Sigmoid colon (tissue), 7 donors: Measurements from ENCODE around the gene KRT16. TPM values are rescaled to one million over a fixed set of nuclear protein-coding genes. Genes with fewer than 3 reads are reported as not detected.

Source experiments
- DNase-seq: peaks from one replicate; pipeline ENCODE4 v3.0.0-alpha.2; 2019
- H3K27ac ChIP-seq, 4 donors: fragments of 200-600 bp; sonication (generic); one replicate each; pipeline ENCODE4 v1.5.1; 2016 to 2019; ENCODE audit warnings: mild to moderate bottlenecking in 1 of 4
- H3K27me3 ChIP-seq, 3 donors: fragments of 200-600 bp; sonication (generic); one replicate each; pipeline ENCODE4 v1.5.1; 2019; ENCODE audit warnings: mild to moderate bottlenecking in 1 of 3
- H3K36me3 ChIP-seq, 4 donors: fragments of 200-600 bp; sonication (generic); one replicate each; pipeline ENCODE4 v1.5.1; 2016 to 2019
- H3K4me1 ChIP-seq, 4 donors: fragments of 200-600 bp; sonication (generic); one replicate each; pipeline ENCODE4 v1.5.1; 2017 to 2019
- H3K4me3 ChIP-seq, 4 donors: fragments of 200-600 bp; sonication (generic); one replicate each; pipeline ENCODE4 v1.5.1; 2017 to 2019; ENCODE audit warnings: mild to moderate bottlenecking in 2 of 4, moderate library complexity in 1 of 4
- H3K9me3 ChIP-seq, 4 donors: fragments of 200-600 bp in 3 of 4; sonication (generic) in 3 of 4; one replicate each; pipeline versions ENCODE4 v1.5.1 to v1.6.1; 2013 to 2019
- EP300 ChIP-seq, 4 donors: sonication (generic); formaldehyde crosslinking; IDR thresholded peaks; one replicate each; pipeline ENCODE4 v1.6.1; 2017; ENCODE audit warnings: antibody characterized with exemption in 4 of 4
- POLR2A ChIP-seq, 2 donors: fragments of 450-650 bp; IDR thresholded peaks; one replicate each; pipeline ENCODE4 v1.6.1; 2016; ENCODE audit warnings: antibody characterized with exemption in 2 of 2, mild to moderate bottlenecking in 2 of 2, moderate library complexity in 2 of 2
- POLR2AphosphoS5 ChIP-seq, 4 donors: sonication (generic); formaldehyde crosslinking; IDR thresholded peaks; one replicate each; pipeline ENCODE4 v1.6.1; 2017; ENCODE audit warnings: antibody characterized with exemption in 4 of 4
- WGBS, 2 donors: extraction: QIAGEN DNeasy Blood & Tissue Kit; methylation state at CpG; one replicate each; pipeline ENCODE4 v1.1.7; 2013; 5-methylcytosine and 5-hydroxymethylcytosine counted together
- intact Hi-C: fragments of 100-400 bp; cut with DNase I; formaldehyde crosslinking; loops from one replicate; pipeline ENCODE4 v1.15.1; 2023
- polyA plus RNA-seq, 3 donors: library from polyadenylated mRNA; stranded (reverse); fragments of 200-250 nt; gene quantifications; one replicate each; pipeline ENCODE4 v1.2.3, GENCODE V29; 2013
- total RNA-seq, 4 donors: library from RNA; depleted of rRNA; stranded (reverse); fragments of >200 nt; gene quantifications; one replicate each; pipeline ENCODE4 v1.1.0, GENCODE V29; 2016
- TF ChIP-seq, protein P1 (sequence below), 4 experiments: fragments of 450-650 bp in 3 of 4; fragments of 200-600 bp in 1 of 4; IDR thresholded peaks; one replicate each; pipeline ENCODE4 v1.5.1; 2016 to 2019; ENCODE audit warnings: antibody characterized with exemption in 4 of 4, mild to moderate bottlenecking in 3 of 4, moderate library complexity in 2 of 4
- donor health status: healthy with polysubstance abuse.
- donor health status: Bipolar disorder and iron deficiency.
- donor health status: healthy.

The KRT16 gene
- total and polyA plus RNA-seq, 7 donors = 0.09 to 0.83 (median 0.60) TPM; not detected in 4

DNA sequence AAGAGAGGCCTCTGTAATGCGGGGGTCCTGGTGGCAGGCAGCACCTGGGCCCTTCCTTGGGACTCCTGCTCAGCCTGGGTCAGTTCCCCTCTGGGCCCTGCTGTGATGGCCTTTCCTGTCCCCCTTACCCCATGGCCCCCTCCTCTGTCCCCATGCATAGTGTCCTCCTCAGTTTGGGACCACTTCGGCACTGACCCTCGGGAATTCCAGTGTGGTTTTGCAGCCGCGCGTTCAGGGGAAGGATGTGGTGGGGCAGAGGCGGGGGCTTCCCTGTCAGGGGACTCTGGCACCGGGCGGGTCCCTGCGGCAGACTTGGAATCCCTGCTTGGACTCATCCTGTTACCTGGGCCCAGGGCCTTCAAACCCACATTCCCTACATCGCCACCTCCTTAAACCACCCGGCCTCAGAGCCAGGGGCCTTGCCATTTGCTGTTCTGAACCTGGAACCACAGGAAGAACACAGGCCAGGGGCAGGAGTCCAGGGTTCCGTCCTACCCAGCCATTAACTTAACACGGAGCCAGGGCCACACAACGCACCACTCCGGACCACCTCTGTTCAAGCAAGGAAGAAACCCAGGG lies 44.7 kb upstream of the KRT16 start:
- TF ChIP-seq POLR2AphosphoS5 (IDR thresholded peaks at IDR 0.05) (no peak), POLR2A (IDR thresholded peaks at IDR 0.05) (no peak), EP300 (IDR thresholded peaks at IDR 0.05) (no peak)
- TF ChIP-seq, protein P1, sequence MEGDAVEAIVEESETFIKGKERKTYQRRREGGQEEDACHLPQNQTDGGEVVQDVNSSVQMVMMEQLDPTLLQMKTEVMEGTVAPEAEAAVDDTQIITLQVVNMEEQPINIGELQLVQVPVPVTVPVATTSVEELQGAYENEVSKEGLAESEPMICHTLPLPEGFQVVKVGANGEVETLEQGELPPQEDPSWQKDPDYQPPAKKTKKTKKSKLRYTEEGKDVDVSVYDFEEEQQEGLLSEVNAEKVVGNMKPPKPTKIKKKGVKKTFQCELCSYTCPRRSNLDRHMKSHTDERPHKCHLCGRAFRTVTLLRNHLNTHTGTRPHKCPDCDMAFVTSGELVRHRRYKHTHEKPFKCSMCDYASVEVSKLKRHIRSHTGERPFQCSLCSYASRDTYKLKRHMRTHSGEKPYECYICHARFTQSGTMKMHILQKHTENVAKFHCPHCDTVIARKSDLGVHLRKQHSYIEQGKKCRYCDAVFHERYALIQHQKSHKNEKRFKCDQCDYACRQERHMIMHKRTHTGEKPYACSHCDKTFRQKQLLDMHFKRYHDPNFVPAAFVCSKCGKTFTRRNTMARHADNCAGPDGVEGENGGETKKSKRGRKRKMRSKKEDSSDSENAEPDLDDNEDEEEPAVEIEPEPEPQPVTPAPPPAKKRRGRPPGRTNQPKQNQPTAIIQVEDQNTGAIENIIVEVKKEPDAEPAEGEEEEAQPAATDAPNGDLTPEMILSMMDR (IDR thresholded peaks at IDR 0.05) = no peak
- 72 to 82% methylated on average over 16 of the region's 16 CpGs for WGBS, 2 donors
- Histone ChIP-seq H3K36me3 (no peaks in the 10 kb centered on the region), H3K4me1 (no peaks in the 10 kb centered on the region), H3K9me3 (no peaks in the 10 kb centered on the region), H3K4me3 (no peak overlapping the region), H3K27me3 (no peaks in the 10 kb centered on the region), H3K27ac (no peak overlapping the region)
- DNase-seq = no peak
- intact Hi-C loops = no loop called here

DNA sequence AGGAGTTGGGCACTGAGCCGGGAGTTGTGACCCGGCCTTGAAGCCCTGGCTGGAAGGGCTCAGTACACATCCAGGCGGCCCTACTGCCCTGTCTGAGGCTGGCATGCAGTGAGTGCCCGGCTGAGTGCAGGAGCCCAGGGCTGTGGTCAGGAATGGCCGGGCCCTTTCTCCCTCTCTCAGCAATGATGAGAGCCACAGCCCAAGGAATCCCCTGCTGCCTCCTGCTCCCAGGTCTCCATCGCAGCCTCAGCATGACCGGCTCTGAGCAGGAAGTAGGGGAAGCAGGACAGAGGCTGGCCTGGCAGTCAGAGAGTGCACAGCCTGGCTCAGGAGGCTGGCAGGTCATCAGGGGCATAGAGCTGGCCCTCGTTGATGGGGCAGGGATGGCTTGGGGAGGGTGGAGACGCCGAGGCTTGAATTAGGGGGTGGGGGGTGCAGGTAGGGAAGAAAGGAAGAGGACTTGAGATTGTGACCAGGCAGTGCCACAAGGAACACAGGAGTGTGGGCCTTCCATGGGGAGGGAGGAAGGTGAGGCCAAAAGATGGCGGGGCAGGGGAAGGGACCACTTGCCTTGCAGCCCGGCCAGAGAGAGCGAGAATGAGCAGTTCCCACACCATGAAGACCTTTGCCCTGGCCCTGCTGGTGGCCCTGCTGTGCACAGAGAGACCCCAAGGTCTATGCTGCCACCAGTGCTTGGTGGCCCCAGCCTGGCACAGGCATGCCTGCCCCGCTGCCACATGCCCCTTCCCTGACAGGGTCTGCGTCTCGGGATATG lies 43.9 kb upstream of the KRT16 start:
- Histone ChIP-seq H3K27ac (peak overlapping the region in 2 of 4 donors; percentile 12 to 69), H3K9me3 (no peaks in the 10 kb centered on the region), H3K36me3 (no peaks in the 10 kb centered on the region), H3K4me1 (peaks cover 0 to 5% (median 0%) of the 10 kb centered on the region in 4 donors), H3K4me3 (no peak overlapping the region), H3K27me3 (no peaks in the 10 kb centered on the region)
- WGBS, 2 donors = 50 to 79% methylated on average over 16 of the region's 16 CpGs
- TF ChIP-seq POLR2A (IDR thresholded peaks at IDR 0.05) (no peak), EP300 (IDR thresholded peaks at IDR 0.05) (no peak), POLR2AphosphoS5 (IDR thresholded peaks at IDR 0.05) (no peak)
- TF ChIP-seq, protein P1 (IDR thresholded peaks at IDR 0.05) = no peak
- intact Hi-C loops = no loop called here
- DNase-seq = no peak

DNA sequence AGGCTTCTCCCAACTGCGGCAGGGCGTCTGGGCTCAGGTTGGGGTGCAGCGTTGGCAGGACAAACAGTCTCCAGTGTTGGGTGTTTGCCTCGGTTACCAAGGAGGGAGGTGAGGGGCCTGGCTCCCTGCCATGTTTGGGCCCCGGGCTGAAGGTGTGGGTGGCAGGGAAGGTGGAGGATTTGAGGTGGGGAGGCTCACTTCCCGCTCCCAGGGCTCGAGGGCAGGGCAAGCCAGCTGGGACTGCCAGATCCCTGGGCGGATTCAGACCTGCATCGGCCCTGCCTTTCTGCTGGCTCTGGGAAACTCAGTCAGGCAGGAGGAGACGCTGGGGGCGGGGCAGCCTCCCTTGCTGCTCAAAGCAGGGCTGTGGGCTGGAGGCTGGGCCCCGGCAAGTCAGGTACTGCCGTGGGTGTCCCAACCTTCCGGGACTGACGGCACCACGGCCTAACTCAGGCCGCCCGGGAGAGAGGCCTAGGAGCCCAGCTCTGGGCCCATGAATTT lies 43.1 kb upstream of the KRT16 start:
- H3K9me3 ChIP-seq = no peaks in the 10 kb centered on the region
- no peak overlapping the region for H3K4me3 ChIP-seq
- no peak for DNase-seq
- intact Hi-C loops = no loop called here
- TF ChIP-seq, protein P1 (IDR thresholded peaks at IDR 0.05) = no peak
- TF ChIP-seq POLR2AphosphoS5 (IDR thresholded peaks at IDR 0.05) = no peak
- no peak for TF ChIP-seq POLR2A (IDR thresholded peaks at IDR 0.05)
- no peak for TF ChIP-seq EP300 (IDR thresholded peaks at IDR 0.05)
- H3K27me3 ChIP-seq = no peaks in the 10 kb centered on the region
- no peaks in the 10 kb centered on the region for H3K36me3 ChIP-seq
- WGBS, 2 donors = 14 to 66% methylated on average over 18 of the region's 18 CpGs
- peak overlapping the region in 2 of 4 donors; percentile 47 to 69 for H3K27ac ChIP-seq
- H3K4me1 ChIP-seq = peaks cover 0 to 9% (median 2%) of the 10 kb centered on the region in 4 donors

DNA sequence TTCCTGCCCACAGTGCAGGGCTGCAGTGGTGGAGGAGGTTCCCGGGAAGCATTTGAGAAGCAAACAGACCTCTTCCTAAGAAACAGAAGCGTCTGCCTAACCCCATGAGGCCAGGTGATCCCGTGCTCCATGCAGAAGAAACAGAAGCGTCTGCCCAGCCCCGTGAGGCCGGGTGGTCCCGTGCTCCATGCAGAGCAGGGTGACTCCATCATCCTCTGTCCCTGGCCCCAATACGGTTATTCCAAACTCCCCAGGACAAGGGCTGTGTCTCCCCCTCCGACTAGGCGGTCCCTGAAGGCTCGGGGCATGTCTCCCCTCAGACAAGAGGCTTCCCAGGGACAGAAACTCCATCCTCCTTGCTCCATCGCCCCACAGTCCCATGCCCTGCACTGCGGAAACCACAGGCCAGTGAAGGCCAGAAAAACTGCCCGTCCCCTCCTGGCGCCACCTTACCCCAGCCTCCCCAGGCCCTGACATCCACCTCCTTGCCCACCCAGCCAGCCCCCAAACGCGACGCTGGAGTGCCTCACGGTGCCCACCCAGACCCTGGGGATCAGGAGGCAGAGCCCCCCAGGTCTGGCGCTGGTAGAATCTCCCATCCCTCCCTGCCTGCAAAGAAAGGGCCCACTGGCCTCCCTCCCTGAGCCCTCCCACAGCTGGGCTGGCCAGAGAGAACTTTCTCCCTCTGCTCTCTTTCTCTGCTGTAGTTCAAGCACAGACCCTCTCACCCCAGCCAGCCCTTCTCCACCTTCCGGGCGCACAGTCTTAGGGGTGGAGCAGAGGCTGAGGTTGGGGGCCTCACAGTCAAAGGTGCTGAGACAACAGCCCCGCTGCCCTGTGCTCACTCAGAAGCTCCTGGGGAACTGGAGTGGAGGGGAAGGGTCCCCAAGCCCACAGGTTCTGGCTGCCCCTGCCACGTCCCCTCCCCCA lies 42.4 kb upstream of the KRT16 start:
- no peak overlapping the region for H3K4me3 ChIP-seq
- H3K27me3 ChIP-seq = no peaks in the 10 kb centered on the region
- peak overlapping the region in 2 of 4 donors; percentile 47 to 69 for H3K27ac ChIP-seq
- intact Hi-C loops = no loop called here
- 37 to 74% methylated on average over 24 of the region's 24 CpGs for WGBS, 2 donors
- no peaks in the 10 kb centered on the region for H3K9me3 ChIP-seq
- TF ChIP-seq, protein P1 (IDR thresholded peaks at IDR 0.05) = no peak
- TF ChIP-seq POLR2A (IDR thresholded peaks at IDR 0.05) = no peak
- no peak for TF ChIP-seq POLR2AphosphoS5 (IDR thresholded peaks at IDR 0.05)
- no peak for DNase-seq
- H3K4me1 ChIP-seq = peaks cover 0 to 9% (median 2%) of the 10 kb centered on the region in 4 donors
- no peaks in the 10 kb centered on the region for H3K36me3 ChIP-seq
